Fibroblast of gingiva (primary cell): ENCODE results near the gene SLC35E1.
A peak's percentile ranks its signal among the peaks of the same experiment; 100 is the strongest.
"Not testable (repeated sequence)": the region's sequence is repeated elsewhere in the genome, so short reads cannot be mapped to it uniquely, and the experiment has no call there.

ENCODE experiments used
- DNase-seq: peaks from one replicate; pipeline ENCODE4 v3.0.0-alpha.2; 2011; ENCODE audit warnings: low read depth

SLC35E1 gene

DNA sequence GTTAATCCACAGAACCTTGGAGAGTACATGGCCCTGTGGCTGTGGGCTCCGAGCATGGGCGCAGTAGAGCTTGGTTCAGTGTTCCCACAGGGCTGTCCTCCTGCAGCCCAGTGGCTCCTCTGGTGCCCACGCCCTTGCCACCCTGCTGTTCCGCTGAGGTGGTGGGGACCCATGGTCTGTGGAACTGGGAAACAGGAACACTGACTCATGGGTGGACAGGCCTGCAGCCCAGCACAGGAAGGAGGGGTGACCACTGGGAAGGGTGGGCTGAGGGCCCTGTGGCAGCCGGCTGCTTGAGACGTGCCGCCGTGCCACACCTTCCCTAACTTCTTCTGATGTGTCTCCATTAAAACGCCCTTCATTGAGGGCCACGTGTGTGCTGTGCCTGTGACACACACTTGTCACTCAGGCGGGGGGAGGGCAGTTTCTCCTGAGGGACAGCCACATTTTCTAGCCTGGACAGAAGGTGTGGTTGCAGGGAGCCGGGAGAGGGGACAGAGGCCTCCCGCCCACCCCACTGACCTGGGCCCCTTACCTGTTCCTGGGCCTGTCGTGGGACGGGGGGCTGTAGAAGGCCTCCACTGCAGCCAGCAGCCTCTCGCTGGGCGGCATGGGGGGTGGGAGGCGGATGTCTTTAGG is 51.1 kb downstream of the SLC35E1 start:
- no peak for DNase-seq

DNA sequence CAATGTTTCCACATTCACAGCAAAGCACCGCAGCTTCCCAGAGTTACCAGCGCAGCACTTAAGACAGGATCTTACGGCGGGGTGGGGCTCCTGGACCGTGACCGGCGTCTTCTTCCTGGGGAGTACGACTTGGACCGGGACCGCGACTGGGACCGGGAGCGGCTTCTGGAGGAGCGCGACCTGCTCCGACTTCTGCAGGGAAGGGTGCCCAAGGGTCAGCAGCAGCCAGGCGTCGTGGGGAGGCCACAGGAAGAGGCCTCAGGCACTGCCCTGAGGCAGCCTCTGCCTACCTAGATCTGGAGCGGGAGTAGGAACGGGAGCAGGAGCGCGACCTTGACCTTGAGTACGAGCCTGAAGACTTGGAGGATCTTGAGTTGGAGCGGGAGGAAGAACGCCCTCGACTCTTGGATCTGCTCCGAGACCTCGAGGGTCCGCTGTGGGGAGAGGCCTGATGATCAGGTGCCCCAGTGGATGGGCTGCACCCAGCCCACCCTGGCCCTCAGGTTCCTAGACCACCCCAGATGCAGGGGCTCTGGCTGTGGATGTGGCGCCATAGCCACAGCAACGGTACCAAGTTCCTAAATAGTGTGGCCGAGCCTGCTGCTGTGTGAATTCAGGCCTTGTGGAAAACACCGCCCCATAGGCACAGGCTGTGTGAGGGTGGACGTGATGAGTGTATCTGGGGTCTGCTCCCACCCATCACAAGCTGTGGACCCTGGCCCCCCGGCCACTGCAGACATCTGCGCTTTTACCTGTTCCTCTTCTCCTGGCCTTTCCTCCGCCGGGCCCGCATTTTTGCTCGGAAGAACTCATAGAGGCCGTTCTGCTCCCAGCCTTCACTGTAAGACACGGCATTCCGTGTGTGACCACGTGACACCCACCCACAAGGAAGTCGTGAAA is 51.9 kb downstream of the SLC35E1 start:
- DNase-seq = no peak

DNA sequence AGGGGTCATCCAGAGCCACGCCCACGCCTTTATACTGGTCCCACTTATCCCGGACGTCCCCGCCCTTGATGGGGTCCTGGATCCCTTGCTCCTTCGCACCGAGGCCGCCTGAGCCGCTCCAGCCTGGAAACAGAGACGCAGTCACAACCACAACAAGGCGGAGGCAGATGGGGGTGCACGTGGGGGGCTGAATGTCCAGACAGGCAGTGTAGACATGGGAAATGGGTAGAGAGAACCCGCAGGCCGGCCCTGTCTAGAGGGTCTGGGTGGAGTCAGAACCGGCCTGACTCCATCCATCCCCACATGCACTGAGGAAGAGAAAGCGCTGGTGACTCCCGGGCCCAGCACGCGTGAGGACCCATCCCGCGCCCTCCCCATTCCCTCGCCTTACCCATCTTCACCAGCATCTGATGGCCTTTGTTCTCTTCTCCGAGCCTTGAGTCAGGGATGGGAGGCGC is 53.0 kb downstream of the SLC35E1 start:
- DNase-seq = no peak

DNA sequence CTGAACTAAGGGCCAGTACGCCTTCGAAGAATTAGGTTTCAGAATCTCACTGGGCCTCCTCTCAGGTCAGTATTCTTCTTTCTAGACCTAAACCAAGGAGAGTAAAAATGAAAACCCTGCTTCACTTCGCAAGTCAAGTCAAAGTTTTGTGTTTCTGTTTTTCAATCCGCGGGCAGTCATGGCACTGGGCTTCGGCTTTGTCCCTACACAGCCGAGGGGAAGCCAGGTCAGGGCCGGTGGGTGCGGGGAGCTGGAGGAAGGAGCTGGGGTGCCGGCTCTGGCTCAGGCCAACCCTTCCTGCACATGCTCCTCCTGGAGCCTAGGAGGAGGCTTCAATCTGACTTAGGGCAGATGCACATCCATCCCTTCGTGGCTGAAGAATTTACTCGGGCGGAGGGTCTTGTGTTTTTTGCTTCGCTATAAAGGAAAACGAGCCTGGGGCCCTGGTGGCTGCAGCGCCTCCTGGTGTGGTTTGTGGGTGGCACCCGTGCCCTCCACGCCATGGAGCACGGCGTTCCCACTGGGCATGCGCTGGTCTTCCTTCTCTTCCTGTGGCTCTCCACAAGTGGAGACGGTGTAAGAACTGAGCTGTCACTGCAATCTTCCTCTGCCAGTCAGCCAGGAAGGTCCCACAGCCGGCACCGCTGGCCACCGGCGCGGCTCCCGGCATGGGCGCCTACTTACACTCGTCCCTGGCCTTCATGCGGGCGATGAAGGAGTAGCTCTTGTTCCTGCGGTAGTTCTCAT is 53.6 kb downstream of the SLC35E1 start:
- DNase-seq = no peak

DNA sequence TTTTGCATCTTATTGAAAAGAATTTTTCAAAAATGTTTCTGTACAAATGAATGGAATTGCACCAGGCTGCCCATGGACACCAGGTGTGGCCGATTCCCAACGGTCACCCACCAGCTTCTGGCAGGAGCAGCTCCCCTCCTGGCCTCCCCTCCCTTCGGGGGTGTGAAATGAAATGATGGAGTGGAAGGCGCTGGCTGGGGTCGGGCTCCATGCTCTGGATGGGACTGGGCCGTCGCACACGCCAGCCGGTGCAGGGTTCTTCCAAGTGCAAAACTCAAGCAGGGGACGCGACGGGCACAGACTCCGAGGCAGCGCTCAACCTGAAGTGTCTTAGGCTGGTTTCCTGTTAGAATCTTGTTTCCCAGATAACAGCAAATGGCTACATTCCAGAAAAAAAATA is 54.2 kb downstream of the SLC35E1 start:
- no peak for DNase-seq

DNA sequence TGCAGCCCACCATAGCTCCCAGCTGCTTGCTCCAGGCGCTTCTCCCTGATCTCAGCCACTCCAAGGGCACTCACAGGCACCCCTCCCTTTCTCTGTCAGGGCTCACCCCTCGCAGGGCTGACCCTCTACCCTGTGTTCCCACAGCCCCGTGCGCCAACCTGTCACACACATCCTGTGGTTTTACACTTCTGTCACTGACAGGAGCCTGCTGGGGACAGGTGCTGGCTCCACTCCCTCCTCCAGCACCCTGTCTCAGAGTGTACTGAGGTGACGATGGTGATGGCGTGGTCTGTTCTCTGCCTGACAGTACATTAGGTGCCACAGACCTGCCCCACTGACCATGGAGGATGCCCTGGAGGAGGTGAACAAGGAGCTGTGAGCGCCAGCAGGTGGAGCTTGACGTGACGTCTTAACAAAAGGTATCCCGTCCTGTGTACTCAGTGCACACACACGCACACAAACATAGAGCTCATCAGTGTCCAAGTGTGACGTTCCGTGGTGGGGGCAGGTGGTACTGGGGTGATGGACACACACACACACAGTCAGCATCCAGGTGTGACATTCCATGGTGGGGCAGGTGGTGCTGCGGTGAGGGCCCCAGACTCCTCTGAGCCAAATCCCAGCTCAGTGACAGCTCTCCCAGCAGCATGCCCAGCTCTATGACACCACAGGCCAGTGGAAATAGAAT is 55.1 kb downstream of the SLC35E1 start:
- DNase-seq = no peak

DNA sequence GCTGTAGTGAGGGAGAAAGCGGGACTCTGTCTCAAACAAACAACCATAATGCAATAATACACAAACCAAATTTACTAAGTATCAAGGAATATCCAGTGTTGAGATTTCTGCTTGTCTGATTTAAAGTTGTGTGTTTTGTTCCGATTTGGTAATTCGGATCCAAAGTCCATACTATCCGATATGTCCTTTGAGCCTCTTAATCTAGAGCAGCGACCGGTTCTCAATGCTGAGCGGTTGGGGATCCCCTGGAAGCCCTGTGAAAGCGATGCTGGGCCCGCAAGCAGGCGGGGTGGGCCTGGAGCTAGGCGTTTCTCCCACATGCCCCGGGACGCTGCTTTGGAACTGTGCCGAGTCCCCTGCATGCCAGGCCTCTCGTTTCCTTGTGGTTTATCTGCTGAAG is 55.8 kb downstream of the SLC35E1 start:
- no peak for DNase-seq

DNA sequence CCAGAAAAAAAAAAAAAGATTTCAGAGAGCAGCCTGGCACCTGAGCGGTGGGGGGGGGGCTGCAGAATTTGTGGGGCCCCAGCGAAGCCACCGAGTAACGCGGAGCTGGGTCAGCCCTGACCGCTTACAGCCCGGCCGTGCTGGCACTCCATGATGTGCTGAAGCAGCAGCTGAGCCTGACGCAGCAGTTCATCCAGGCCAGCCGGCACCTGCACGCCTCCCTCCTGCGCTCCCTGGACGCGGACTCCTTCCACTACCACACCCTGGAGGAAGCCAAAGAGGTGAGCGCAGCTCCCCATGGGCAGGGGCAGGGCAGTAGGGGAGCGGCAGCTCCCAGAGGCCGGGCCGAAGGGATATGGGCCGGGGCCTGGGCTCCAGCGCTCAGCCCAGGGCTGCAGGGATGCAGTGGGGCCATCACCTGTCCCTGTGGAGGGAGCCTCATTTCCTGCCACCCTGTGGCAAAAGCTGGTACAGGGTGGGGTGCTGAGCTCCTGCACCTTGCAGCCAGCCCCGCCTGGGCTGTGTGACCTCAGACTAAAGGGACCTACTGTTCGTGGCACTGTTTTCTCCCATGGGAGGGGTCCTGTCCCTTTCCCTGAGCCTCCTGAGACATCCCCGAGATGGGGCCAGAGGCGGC is 57.7 kb downstream of the SLC35E1 start:
- no peak for DNase-seq

DNA sequence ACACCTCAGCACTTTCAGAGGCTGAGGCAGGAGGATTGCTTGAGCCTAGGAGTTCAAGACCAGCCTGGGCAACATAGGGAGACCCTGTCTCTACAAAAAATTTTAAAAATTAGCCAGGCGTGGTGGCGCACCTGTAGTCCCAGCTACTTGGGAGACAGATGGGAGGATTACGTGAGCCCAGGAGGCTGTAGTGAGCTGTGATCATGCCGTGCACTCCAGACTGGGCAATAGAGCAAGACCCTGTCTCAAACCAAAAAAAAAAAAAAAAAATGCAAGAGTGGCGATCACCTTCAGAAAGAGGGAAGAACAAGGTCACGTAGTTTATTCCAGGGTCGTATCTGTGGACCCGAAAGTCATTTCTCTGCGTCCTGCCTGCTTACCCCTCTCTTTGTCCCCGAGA is 59.6 kb downstream of the SLC35E1 start:
- not testable (repeated sequence) for DNase-seq

DNA sequence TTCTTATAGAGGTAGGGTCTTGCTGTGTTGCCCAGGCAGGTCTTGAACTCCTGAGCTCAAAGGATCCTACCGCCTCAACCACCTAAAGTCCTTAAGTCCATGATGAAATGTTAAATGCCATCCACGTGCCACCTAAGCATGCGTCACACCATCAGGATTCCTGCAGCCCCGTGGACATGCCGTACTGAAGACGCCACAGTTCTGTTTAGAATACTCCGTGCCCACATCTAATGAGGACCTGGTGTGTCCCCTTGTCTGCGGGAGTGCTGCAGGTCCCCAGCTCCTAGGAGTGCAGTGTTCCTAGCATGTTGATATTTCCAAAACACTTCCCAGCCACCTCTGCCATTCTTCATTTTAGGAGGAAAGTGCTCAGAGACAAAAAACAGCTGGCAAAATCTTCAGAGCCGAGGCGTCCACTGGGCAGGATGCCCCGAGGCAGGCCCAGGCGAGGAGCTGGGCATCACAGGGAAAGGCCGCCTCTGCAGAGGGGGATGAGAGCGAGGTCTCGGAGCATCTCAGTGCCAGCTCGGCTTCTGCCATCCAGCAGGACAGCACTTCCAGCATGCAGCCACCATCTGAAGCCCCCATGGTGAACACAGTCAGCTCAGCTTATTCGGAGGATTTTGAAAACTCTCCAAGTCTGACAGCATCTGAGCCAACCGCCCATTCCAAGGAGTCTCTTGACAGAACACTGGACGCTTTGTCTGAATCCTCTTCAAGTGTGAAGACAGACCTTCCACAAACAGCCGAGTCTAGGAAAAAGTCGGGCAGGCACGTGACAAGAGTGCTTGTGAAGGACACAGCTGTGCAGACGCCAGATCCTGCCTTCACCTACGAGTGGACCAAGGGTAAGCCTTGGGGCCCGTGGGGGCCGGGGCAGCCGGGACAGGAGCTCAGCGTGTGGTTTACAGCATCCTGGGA is 62.8 kb downstream of the SLC35E1 start:
- peak; percentile 77 for DNase-seq

DNA sequence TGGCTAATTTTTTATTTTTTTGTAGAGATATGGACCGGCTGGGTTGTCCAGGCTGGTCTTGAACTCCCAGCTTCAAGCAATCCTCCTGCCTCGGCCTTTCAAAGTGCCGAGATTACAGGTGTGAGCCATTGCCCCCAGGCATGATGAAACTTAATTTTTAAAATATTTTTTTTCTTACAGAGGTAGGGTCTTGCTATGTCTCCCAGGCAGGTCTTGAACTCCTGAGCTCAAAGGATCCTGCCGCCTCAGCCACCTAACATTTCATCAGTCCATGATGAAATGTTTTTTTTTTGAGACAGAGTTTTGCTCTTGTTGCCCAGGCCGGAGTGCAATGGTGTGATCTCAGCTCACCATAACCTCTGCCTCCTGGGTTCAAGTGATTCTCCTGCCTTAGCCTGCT is 63.7 kb downstream of the SLC35E1 start:
- no peak for DNase-seq

DNA sequence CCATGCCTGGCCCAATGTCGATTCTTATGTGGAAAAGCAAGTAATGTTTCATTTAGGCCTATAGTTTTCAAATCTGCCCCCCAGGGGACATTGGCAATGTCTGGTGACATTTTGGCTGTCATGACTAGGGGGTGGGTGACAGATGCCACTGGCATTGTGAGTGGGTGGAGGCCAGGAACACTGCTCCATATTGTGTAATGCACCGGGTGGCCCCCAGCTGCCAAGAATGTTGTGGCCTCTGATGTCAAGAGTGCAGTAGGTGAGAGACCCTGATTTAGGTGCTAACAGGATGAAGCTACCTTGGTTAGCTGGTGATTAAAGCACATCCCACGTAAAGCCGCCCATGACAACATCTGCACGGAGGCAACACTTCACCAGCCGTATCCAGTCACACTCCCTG is 65.3 kb downstream of the SLC35E1 start:
- no peak for DNase-seq

DNA sequence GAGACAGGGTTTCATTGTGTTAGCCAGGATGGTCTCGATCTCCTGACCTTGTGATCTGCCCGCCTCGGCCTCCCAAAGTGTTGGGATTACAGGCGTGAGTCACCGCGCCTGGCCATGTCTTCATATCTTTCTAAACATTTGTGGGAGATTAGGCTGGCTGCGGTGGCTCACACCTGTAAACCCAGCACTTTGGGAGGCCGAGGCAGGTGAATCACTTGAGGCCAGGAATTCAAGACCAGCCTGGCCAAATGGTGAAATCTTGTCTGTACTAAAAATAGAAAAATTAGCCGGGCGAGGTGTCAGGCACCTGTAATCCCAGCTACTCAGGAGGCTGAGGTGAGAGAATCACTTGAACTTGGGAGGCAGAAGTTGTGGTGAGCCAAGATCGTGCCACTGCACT is 66.1 kb downstream of the SLC35E1 start:
- DNase-seq = not testable (repeated sequence)

DNA sequence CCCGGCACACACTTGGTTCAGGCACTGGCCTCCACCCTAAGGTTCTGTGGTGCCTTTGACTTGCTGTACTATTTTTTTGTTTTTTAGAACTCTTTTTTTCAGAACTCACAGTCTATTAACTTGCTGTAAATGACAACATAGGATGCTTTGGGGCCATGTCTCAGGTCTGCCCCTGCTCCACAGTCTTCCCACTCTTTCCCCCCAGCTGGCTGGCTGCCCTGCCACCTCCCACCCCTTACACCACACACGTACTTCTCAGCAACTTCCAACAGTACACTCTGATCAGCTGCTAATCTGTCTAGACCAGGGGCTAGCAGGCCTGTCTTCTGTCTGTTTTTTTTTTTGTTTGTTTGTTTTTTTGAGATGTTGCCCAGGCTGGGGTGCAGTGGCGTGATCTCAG is 67.9 kb downstream of the SLC35E1 start:
- no peak for DNase-seq
